HEK293 (cell line): ENCODE results near the gene PHLDB2.

Experiments
- CTCF ChIA-PET: fragments of 350-600 bp; formaldehyde crosslinking; extraction: SDS; loops from one replicate; lab custom pipeline; 2021; ENCODE audit warnings: antibody characterized with exemption; lab: Yijun Ruan, JAX
- POLR2A ChIA-PET: fragments of 300-600 bp; formaldehyde crosslinking; extraction: SDS; loops from one replicate; lab custom pipeline; 2020; ENCODE audit warnings: antibody characterized with exemption, inconsistent platforms; lab: Yijun Ruan, JAX
- H3K27ac ChIP-seq: fragments of 200-500 bp; sonication (Bioruptor generic); 2 replicates; pipeline ENCODE4 v1.5.1; 2014; ENCODE audit warnings: low read depth, low read length, control low read depth, inconsistent platforms; ENCODE audit errors: extremely low read depth
- H3K36me3 ChIP-seq, 2 experiments: fragments of 200-500 bp in 1 of 2; sonication (Bioruptor generic) in 1 of 2; 1 replicate in 1 of 2; 2 replicates in 1 of 2; pipeline ENCODE4 v1.5.1; 2014 to 2017; ENCODE audit warnings: inconsistent platforms in 2 of 2, low read length in 2 of 2; ENCODE audit not compliant: control insufficient read depth in 2 of 2, insufficient read depth in 1 of 2
- H3K4me1 ChIP-seq: fragments of 200-500 bp; sonication (Bioruptor generic); 2 replicates; pipeline ENCODE4 v1.5.1; 2014; ENCODE audit warnings: mild to moderate bottlenecking, low read length, inconsistent platforms; ENCODE audit not compliant: control insufficient read depth, insufficient read depth
- H3K4me3 ChIP-seq: 2 replicates; pipeline ENCODE4 v1.5.1; 2011; ENCODE audit warnings: low read depth, mild to moderate bottlenecking, control low read depth, low read length, moderate library complexity
- H3K9me3 ChIP-seq: fragments of 200-500 bp; sonication (Bioruptor generic); 2 replicates; pipeline ENCODE4 v1.5.1; 2014; ENCODE audit warnings: low read depth, low read length, inconsistent platforms; ENCODE audit not compliant: control insufficient read depth, insufficient read depth
- BCL11A ChIP-seq: fragments of 450-650 bp; formaldehyde crosslinking; IDR thresholded peaks from 2 replicates; pipeline ENCODE4 v1.5.1; 2016; ENCODE audit warnings: low read depth, missing biosample characterization, missing genetic modification characterization
- KLF10 ChIP-seq: fragments of 450-650 bp; IDR thresholded peaks from 2 replicates; pipeline ENCODE4 v1.5.1; 2018; ENCODE audit warnings: missing biosample characterization, mild to moderate bottlenecking, missing genetic modification characterization
- KLF8 ChIP-seq: fragments of 450-650 bp; formaldehyde crosslinking; IDR thresholded peaks from 2 replicates; pipeline ENCODE4 v1.5.1; 2016; ENCODE audit warnings: missing biosample characterization, missing genetic modification characterization
- MEIS1 ChIP-seq: sonication (generic); formaldehyde crosslinking; IDR thresholded peaks from 2 replicates; pipeline ENCODE4 v1.8.1; 2022; ENCODE audit warnings: missing genetic modification reagents, mild to moderate bottlenecking, borderline replicate concordance
- MZF1 ChIP-seq: fragments of 450-650 bp; formaldehyde crosslinking; IDR thresholded peaks from 2 replicates; pipeline ENCODE4 v1.5.1; 2017; ENCODE audit warnings: missing biosample characterization, missing genetic modification characterization, borderline replicate concordance
- SCRT2 ChIP-seq: fragments of 450-650 bp; formaldehyde crosslinking; IDR thresholded peaks from 2 replicates; pipeline ENCODE4 v1.5.1; 2016; ENCODE audit warnings: missing biosample characterization, missing genetic modification characterization
- SP3 ChIP-seq: fragments of 450-650 bp; formaldehyde crosslinking; IDR thresholded peaks from 2 replicates; pipeline ENCODE4 v1.5.1; 2016; ENCODE audit warnings: missing biosample characterization, missing genetic modification characterization
- ZBTB17 ChIP-seq: fragments of 450-650 bp; formaldehyde crosslinking; IDR thresholded peaks from 2 replicates; pipeline ENCODE4 v1.5.1; 2016; ENCODE audit warnings: missing biosample characterization, missing genetic modification characterization
- ZFHX2 ChIP-seq: fragments of 450-650 bp; formaldehyde crosslinking; conservative IDR thresholded peaks from 2 replicates; pipeline ENCODE4 v1.5.1; 2016; ENCODE audit warnings: missing biosample characterization, missing genetic modification characterization
- ZIC2 ChIP-seq: fragments of 450-650 bp; formaldehyde crosslinking; IDR thresholded peaks from 2 replicates; pipeline ENCODE4 v1.5.1; 2016; ENCODE audit warnings: missing biosample characterization, missing genetic modification characterization
- ZNF335 ChIP-seq: fragments of 450-650 bp; formaldehyde crosslinking; conservative IDR thresholded peaks from 2 replicates; pipeline ENCODE4 v1.5.1; 2016; ENCODE audit warnings: missing biosample characterization, missing genetic modification characterization
- ZNF48 ChIP-seq: fragments of 450-650 bp; formaldehyde crosslinking; IDR thresholded peaks from 2 replicates; pipeline ENCODE4 v1.5.1; 2016; ENCODE audit warnings: missing biosample characterization, missing genetic modification characterization
- ZNF600 ChIP-seq: fragments of 450-650 bp; formaldehyde crosslinking; IDR thresholded peaks from 2 replicates; pipeline ENCODE4 v1.5.1; 2016; ENCODE audit warnings: missing biosample characterization, missing genetic modification characterization
- ZNF658 ChIP-seq: fragments of 450-650 bp; formaldehyde crosslinking; IDR thresholded peaks from 2 replicates; pipeline ENCODE4; 2016; ENCODE audit warnings: missing biosample characterization, missing genetic modification characterization
- ZNF677 ChIP-seq: fragments of 450-650 bp; IDR thresholded peaks from 2 replicates; pipeline ENCODE4 v1.5.0; 2018; ENCODE audit warnings: missing biosample characterization, mild to moderate bottlenecking, missing genetic modification characterization, moderate library complexity
- ZNF843 ChIP-seq: fragments of 450-650 bp; formaldehyde crosslinking; IDR thresholded peaks from 2 replicates; pipeline ENCODE4 v1.5.1; 2016; ENCODE audit warnings: missing biosample characterization, missing genetic modification characterization
- TF ChIP-seq, protein P1 (sequence below): fragments of 450-650 bp; formaldehyde crosslinking; IDR thresholded peaks from 2 replicates; pipeline ENCODE4 v1.5.1; 2016; ENCODE audit warnings: missing biosample characterization, missing genetic modification characterization
- TF ChIP-seq, protein P2 (sequence below): fragments of 450-650 bp; formaldehyde crosslinking; IDR thresholded peaks from 2 replicates; pipeline ENCODE4 v1.5.1; 2017; ENCODE audit warnings: missing biosample characterization, missing genetic modification characterization
- TF ChIP-seq, protein P3 (sequence below): fragments of 450-650 bp; formaldehyde crosslinking; IDR thresholded peaks from 2 replicates; pipeline ENCODE4 v1.5.1; 2016; ENCODE audit warnings: missing biosample characterization, missing genetic modification characterization
- TF ChIP-seq, protein P4 (sequence below): fragments of 450-650 bp; formaldehyde crosslinking; IDR thresholded peaks from 2 replicates; pipeline ENCODE4 v1.5.1; 2016; ENCODE audit warnings: missing biosample characterization, missing genetic modification characterization
- TF ChIP-seq, protein P5 (sequence below): fragments of 450-650 bp; formaldehyde crosslinking; IDR thresholded peaks from 2 replicates; pipeline ENCODE4 v1.5.1; 2017; ENCODE audit warnings: missing biosample characterization, missing genetic modification characterization
- TF ChIP-seq, protein P6 (sequence below): fragments of 450-650 bp; formaldehyde crosslinking; IDR thresholded peaks from 2 replicates; pipeline ENCODE4 v1.5.1; 2016; ENCODE audit warnings: missing biosample characterization, missing genetic modification characterization

The PHLDB2 gene

DNA sequence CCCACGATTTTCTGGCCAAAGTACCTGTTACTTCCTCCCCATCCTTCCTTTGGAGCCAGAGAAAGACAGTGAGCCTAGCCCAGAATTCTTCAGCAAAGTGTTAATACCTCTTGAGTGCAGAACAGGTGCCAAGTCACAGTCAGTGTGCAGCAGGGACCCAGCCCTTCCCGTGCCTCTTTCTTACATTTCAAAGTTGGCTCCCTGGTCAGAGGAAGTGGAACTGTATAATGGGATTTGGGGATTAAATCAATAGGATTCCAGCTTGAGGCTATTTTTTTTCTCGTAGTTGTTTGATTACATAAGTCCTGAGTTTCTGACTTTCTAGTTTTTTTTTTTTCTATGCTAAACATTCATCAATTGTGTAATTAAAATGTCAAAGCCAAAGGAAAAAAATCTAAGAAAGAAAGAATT lies 67.2 kb downstream of the PHLDB2 start:
- peaks cover 0 to 10% of the 10 kb centered on the region in 2 experiments; a peak in 1 of 3 replicates for H3K36me3 ChIP-seq
- no peaks in the 10 kb centered on the region for H3K4me1 ChIP-seq
- H3K27ac ChIP-seq: no peak overlapping the region
- ChIA-PET CTCF (interaction anchor here (0.6 to 1.0 kb wide), 2 partner anchors 73 to 209 kb away, joined by 3 read pairs; no protein-coding TSS in a partner anchor), POLR2A (no interaction called here)
- H3K9me3 ChIP-seq: no peaks in the 10 kb centered on the region
- H3K4me3 ChIP-seq: no peak overlapping the region
- TF ChIP-seq, protein P1, sequence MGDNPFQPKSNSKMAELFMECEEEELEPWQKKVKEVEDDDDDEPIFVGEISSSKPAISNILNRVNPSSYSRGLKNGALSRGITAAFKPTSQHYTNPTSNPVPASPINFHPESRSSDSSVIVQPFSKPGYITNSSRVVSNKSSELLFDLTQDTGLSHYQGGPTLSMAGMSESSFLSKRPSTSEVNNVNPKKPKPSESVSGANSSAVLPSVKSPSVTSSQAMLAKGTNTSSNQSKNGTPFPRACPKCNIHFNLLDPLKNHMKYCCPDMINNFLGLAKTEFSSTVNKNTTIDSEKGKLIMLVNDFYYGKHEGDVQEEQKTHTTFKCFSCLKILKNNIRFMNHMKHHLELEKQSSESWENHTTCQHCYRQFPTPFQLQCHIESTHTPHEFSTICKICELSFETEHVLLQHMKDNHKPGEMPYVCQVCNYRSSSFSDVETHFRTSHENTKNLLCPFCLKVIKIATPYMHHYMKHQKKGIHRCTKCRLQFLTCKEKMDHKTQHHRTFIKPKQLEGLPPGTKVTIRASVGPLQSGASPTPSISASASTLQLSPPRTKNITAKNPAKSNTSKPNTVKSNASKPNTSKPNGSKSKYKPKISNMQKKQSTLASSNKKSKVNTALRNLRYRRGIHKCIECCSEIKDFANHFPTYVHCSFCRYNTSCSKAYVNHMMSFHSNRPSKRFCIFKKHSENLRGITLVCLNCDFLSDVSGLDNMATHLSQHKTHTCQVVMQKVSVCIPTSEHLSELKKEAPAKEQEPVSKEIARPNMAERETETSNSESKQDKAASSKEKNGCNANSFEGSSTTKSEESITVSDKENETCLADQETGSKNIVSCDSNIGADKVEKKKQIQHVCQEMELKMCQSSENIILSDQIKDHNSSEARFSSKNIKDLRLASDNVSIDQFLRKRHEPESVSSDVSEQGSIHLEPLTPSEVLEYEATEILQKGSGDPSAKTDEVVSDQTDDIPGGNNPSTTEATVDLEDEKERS (tag by site-specific recombination): no peak
- TF ChIP-seq, protein P2, sequence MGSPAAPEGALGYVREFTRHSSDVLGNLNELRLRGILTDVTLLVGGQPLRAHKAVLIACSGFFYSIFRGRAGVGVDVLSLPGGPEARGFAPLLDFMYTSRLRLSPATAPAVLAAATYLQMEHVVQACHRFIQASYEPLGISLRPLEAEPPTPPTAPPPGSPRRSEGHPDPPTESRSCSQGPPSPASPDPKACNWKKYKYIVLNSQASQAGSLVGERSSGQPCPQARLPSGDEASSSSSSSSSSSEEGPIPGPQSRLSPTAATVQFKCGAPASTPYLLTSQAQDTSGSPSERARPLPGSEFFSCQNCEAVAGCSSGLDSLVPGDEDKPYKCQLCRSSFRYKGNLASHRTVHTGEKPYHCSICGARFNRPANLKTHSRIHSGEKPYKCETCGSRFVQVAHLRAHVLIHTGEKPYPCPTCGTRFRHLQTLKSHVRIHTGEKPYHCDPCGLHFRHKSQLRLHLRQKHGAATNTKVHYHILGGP: peak; percentile 81
- TF ChIP-seq ZNF48 (tag by site-specific recombination): no peak
- TF ChIP-seq, protein P3, sequence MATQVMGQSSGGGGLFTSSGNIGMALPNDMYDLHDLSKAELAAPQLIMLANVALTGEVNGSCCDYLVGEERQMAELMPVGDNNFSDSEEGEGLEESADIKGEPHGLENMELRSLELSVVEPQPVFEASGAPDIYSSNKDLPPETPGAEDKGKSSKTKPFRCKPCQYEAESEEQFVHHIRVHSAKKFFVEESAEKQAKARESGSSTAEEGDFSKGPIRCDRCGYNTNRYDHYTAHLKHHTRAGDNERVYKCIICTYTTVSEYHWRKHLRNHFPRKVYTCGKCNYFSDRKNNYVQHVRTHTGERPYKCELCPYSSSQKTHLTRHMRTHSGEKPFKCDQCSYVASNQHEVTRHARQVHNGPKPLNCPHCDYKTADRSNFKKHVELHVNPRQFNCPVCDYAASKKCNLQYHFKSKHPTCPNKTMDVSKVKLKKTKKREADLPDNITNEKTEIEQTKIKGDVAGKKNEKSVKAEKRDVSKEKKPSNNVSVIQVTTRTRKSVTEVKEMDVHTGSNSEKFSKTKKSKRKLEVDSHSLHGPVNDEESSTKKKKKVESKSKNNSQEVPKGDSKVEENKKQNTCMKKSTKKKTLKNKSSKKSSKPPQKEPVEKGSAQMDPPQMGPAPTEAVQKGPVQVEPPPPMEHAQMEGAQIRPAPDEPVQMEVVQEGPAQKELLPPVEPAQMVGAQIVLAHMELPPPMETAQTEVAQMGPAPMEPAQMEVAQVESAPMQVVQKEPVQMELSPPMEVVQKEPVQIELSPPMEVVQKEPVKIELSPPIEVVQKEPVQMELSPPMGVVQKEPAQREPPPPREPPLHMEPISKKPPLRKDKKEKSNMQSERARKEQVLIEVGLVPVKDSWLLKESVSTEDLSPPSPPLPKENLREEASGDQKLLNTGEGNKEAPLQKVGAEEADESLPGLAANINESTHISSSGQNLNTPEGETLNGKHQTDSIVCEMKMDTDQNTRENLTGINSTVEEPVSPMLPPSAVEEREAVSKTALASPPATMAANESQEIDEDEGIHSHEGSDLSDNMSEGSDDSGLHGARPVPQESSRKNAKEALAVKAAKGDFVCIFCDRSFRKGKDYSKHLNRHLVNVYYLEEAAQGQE (tag by site-specific recombination): no peak
- no peak for TF ChIP-seq ZNF335 (tag by site-specific recombination)
- TF ChIP-seq SP3 (tag by site-specific recombination): 0 out of 2 replicates have a peak, but pooled peaks have one; percentile 7
- TF ChIP-seq ZBTB17 (tag by site-specific recombination): no peak; the same call in 1 of the 2 replicates
- no peak for TF ChIP-seq ZNF658
- peak; percentile 32; the same call in 1 of the 2 replicates for TF ChIP-seq KLF8 (tag by site-specific recombination)
- TF ChIP-seq, protein P4, sequence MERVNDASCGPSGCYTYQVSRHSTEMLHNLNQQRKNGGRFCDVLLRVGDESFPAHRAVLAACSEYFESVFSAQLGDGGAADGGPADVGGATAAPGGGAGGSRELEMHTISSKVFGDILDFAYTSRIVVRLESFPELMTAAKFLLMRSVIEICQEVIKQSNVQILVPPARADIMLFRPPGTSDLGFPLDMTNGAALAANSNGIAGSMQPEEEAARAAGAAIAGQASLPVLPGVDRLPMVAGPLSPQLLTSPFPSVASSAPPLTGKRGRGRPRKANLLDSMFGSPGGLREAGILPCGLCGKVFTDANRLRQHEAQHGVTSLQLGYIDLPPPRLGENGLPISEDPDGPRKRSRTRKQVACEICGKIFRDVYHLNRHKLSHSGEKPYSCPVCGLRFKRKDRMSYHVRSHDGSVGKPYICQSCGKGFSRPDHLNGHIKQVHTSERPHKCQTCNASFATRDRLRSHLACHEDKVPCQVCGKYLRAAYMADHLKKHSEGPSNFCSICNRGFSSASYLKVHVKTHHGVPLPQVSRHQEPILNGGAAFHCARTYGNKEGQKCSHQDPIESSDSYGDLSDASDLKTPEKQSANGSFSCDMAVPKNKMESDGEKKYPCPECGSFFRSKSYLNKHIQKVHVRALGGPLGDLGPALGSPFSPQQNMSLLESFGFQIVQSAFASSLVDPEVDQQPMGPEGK (tag by site-specific recombination): no peak
- peak; percentile 81 for TF ChIP-seq SCRT2
- TF ChIP-seq, protein P5, sequence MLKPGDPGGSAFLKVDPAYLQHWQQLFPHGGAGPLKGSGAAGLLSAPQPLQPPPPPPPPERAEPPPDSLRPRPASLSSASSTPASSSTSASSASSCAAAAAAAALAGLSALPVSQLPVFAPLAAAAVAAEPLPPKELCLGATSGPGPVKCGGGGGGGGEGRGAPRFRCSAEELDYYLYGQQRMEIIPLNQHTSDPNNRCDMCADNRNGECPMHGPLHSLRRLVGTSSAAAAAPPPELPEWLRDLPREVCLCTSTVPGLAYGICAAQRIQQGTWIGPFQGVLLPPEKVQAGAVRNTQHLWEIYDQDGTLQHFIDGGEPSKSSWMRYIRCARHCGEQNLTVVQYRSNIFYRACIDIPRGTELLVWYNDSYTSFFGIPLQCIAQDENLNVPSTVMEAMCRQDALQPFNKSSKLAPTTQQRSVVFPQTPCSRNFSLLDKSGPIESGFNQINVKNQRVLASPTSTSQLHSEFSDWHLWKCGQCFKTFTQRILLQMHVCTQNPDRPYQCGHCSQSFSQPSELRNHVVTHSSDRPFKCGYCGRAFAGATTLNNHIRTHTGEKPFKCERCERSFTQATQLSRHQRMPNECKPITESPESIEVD (tag by site-specific recombination): peak; percentile 93
- TF ChIP-seq MZF1 (tag by site-specific recombination): peak; percentile 92
- 0 out of 2 replicates have a peak, but pooled peaks have one; percentile 44 for TF ChIP-seq KLF10 (tag by site-specific recombination)
- TF ChIP-seq ZIC2 (tag by site-specific recombination): peak; percentile 26; the same call in 1 of the 2 replicates
- peak; percentile 71 for TF ChIP-seq ZNF600 (tag by site-specific recombination)
- peak; percentile 26; the same call in 1 of the 2 replicates for TF ChIP-seq BCL11A (tag by site-specific recombination)
- peak; percentile 85 for TF ChIP-seq ZNF843
- no peak for TF ChIP-seq ZNF677 (tag by site-specific recombination)
- TF ChIP-seq MEIS1 (CRISPR knock-in tag): no peak
- TF ChIP-seq, protein P6, sequence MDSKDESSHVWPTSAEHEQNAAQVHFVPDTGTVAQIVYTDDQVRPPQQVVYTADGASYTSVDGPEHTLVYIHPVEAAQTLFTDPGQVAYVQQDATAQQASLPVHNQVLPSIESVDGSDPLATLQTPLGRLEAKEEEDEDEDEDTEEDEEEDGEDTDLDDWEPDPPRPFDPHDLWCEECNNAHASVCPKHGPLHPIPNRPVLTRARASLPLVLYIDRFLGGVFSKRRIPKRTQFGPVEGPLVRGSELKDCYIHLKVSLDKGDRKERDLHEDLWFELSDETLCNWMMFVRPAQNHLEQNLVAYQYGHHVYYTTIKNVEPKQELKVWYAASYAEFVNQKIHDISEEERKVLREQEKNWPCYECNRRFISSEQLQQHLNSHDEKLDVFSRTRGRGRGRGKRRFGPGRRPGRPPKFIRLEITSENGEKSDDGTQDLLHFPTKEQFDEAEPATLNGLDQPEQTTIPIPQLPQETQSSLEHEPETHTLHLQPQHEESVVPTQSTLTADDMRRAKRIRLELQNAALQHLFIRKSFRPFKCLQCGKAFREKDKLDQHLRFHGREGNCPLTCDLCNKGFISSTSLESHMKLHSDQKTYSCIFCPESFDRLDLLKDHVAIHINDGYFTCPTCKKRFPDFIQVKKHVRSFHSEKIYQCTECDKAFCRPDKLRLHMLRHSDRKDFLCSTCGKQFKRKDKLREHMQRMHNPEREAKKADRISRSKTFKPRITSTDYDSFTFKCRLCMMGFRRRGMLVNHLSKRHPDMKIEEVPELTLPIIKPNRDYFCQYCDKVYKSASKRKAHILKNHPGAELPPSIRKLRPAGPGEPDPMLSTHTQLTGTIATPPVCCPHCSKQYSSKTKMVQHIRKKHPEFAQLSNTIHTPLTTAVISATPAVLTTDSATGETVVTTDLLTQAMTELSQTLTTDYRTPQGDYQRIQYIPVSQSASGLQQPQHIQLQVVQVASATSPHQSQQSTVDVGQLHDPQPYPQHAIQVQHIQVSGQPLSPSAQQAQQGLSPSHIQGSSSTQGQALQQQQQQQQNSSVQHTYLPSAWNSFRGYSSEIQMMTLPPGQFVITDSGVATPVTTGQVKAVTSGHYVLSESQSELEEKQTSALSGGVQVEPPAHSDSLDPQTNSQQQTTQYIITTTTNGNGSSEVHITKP (tag by site-specific recombination): peak; percentile 33
- no peak for TF ChIP-seq ZFHX2 (tag by site-specific recombination)
